Hepatocyte (in vitro differentiated cells): ENCODE measurements around the gene HCAR3. TPM values are rescaled to one million over a fixed set of nuclear protein-coding genes. Genes with fewer than 3 reads are reported as not detected.
A peak's percentile ranks its signal among the peaks of the same experiment; 100 is the strongest.
"Not testable (repeated sequence)": the region's sequence is repeated elsewhere in the genome, so short reads cannot be mapped to it uniquely, and the experiment has no call there.

ENCODE experiments used
- DNase-seq: peaks from one replicate; pipeline ENCODE4 v3.0.0-alpha.2; 2016; ENCODE audit warnings: low spot score
- H2AFZ ChIP-seq: fragments of 200-600 bp; sonication (generic); 2 replicates; pipeline ENCODE4 v1.6.0; 2016; ENCODE audit warnings: antibody characterized with exemption, mild to moderate bottlenecking
- H3K27ac ChIP-seq: fragments of 200-600 bp; sonication (generic); 2 replicates; pipeline ENCODE4 v1.5.1; 2016; ENCODE audit warnings: mild to moderate bottlenecking
- H3K27me3 ChIP-seq: fragments of 200-600 bp; sonication (generic); 2 replicates; pipeline ENCODE4 v1.6.1; 2016
- H3K36me3 ChIP-seq: fragments of 200-600 bp; sonication (generic); replicated peaks from 2 replicates; pipeline ENCODE4 v1.5.1; 2016; ENCODE audit warnings: low read depth; ENCODE audit not compliant: insufficient read depth
- H3K4me1 ChIP-seq: fragments of 200-600 bp; sonication (generic); 2 replicates; pipeline ENCODE4 v1.5.1; 2016; ENCODE audit warnings: mild to moderate bottlenecking, moderate library complexity; ENCODE audit not compliant: insufficient read depth
- H3K4me2 ChIP-seq: fragments of 200-600 bp; sonication (generic); 2 replicates; pipeline ENCODE4 v1.6.0; 2016
- H3K4me3 ChIP-seq: fragments of 200-600 bp; sonication (generic); 2 replicates; pipeline ENCODE4 v1.5.1; 2016; ENCODE audit warnings: mild to moderate bottlenecking
- H3K79me2 ChIP-seq: fragments of 200-600 bp; sonication (generic); 2 replicates; pipeline ENCODE4 v1.6.0; 2017; ENCODE audit warnings: mild to moderate bottlenecking
- H3K9me2 ChIP-seq: fragments of 200-600 bp; sonication (generic); replicated peaks from 2 replicates; pipeline ENCODE4 v1.6.0; 2017; ENCODE audit warnings: mild to moderate bottlenecking; ENCODE audit not compliant: insufficient read depth
- H3K9me3 ChIP-seq: fragments of 200-600 bp; sonication (generic); 2 replicates; pipeline ENCODE4 v1.5.1; 2016; ENCODE audit warnings: low read depth, mild to moderate bottlenecking
- H4K20me1 ChIP-seq: fragments of 200-600 bp; sonication (generic); 2 replicates; pipeline ENCODE4 v1.6.0; 2016; ENCODE audit warnings: mild to moderate bottlenecking; ENCODE audit not compliant: insufficient read depth, poor library complexity, severe bottlenecking
- CTCF ChIP-seq: fragments of 200-600 bp; sonication (generic); IDR thresholded peaks from 2 replicates; pipeline ENCODE4 v1.5.1; 2016; ENCODE audit warnings: antibody characterized with exemption, mild to moderate bottlenecking; ENCODE audit not compliant: poor library complexity
- EZH2 ChIP-seq: fragments of 200-600 bp; sonication (generic); IDR thresholded peaks from 2 replicates; pipeline ENCODE4 v1.6.1; 2016; ENCODE audit warnings: antibody characterized with exemption, mild to moderate bottlenecking, borderline replicate concordance
- EZH2phosphoT487 ChIP-seq: fragments of 200-600 bp; sonication (generic); IDR thresholded peaks from one replicate; pipeline ENCODE4 v1.6.1; 2018; ENCODE audit warnings: antibody characterized with exemption, mild to moderate bottlenecking, low read depth, moderate library complexity; ENCODE audit not compliant: unreplicated experiment, severe bottlenecking
- WGBS: methylation state at CpG from one replicate; pipeline ENCODE4 v1.1.6; 2016; ENCODE audit warnings: low lambda C conversion rate; ENCODE audit errors: missing lambda C conversion rate; 5-methylcytosine and 5-hydroxymethylcytosine counted together
- polyA plus RNA-seq: library from polyadenylated mRNA; unstranded; fragments of >200 nt; fragmentation: Nextera tagmentation; extraction: Ambion mirVana; gene quantifications from 2 replicates; pipeline ENCODE4 v1.2.1, GENCODE V29; 2016
- total RNA-seq: library from RNA; depleted of rRNA; stranded (reverse); fragments of >200 nt; gene quantifications from 2 replicates; pipeline ENCODE4 v1.2.3, GENCODE V29; 2014

The HCAR3 gene
- total and polyA plus RNA-seq, 2 experiments from 2014 or later, result 0.30 to 0.34 TPM

- H3K36me3 ChIP-seq, result no peaks in the 10 kb centered on the region
- peak; percentile 48 for DNase-seq
- no peaks in the 10 kb centered on the region for H3K9me3 ChIP-seq
- H3K27ac ChIP-seq, result peak overlapping the region; percentile 44
- H3K4me3 ChIP-seq, result no peak overlapping the region
- no peak overlapping the region for H3K4me2 ChIP-seq
- no peaks in the 10 kb centered on the region for H3K79me2 ChIP-seq
- 73% methylated on average over 11 of the region's 11 CpGs for WGBS
- H3K4me1 ChIP-seq, result peaks cover 8% of the 10 kb centered on the region
- no peaks in the 10 kb centered on the region for H3K27me3 ChIP-seq
- H3K9me2 ChIP-seq, result no peaks in the 10 kb centered on the region
- H4K20me1 ChIP-seq, result no peaks in the 10 kb centered on the region
- no peak overlapping the region for H2AFZ ChIP-seq
- TF ChIP-seq CTCF (no peak), EZH2 (no peak), EZH2phosphoT487 (no peak)
These were observed 4.5 kb upstream of the HCAR3 start for GRCh38 chr12:122721057-122721545.

DNA sequence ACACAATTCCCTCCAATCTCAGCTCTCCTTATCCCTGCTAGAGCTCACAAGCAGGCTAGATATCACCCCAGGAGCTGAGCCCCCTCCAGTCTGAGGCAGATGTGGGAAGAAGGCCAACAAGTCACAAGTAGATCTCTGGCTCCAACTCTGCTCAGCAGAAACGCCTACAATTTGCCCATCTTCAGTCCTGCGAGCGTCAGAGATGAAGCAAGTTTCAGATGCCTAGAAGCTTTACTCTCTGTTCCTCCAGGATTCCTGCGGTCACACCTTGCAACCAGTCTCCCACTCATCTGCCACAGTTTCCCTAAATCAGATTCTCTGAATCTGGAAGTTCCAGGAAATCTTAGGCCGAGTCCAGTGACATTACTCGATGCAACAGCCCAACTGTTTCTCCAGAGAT lies 1.4 kb downstream of the HCAR3 start:
- not testable (repeated sequence) for H2AFZ ChIP-seq, H4K20me1 ChIP-seq, H3K36me3 ChIP-seq, H3K4me1 ChIP-seq, H3K4me3 ChIP-seq, H3K4me2 ChIP-seq, H3K27ac ChIP-seq, DNase-seq, H3K79me2 ChIP-seq, H3K9me3 ChIP-seq, H3K9me2 ChIP-seq, H3K27me3 ChIP-seq
- 84% methylated on average over 6 of the region's 6 CpGs for WGBS

GRCh38 chr12:122713491-122714188 lies 3.0 kb downstream of the HCAR3 start:
- not testable (repeated sequence) for H3K4me3 ChIP-seq, H3K79me2 ChIP-seq, H2AFZ ChIP-seq, H3K9me2 ChIP-seq, H3K4me2 ChIP-seq, H3K9me3 ChIP-seq, H3K27me3 ChIP-seq, H3K4me1 ChIP-seq, DNase-seq, H4K20me1 ChIP-seq, H3K36me3 ChIP-seq
- peak overlapping the region; percentile 51 for H3K27ac ChIP-seq
- WGBS, result 56% methylated on average over 4 of the region's 10 CpGs

DNA sequence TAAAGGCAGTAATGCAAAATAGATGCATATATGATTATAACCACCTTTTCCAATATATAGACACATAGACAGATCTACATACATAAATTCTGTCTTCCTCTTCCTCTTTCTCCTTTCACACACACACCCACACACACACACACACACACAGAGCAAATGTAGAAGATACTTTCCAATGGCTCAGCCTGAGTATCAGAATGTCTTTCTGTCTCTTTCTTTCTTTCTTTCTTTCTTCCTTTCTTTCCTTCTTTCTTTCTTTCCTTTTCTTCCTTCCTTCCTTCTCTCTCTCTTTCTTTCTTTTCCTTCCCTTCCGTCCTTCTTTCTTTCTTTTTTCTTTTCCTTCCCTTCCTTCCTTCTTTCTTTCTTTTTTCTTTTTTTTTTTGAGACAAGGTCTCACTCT lies 5.3 kb downstream of the HCAR3 start:
- not testable (repeated sequence) for H3K4me2 ChIP-seq, DNase-seq, H4K20me1 ChIP-seq, H3K36me3 ChIP-seq, H3K9me3 ChIP-seq, H3K9me2 ChIP-seq, H3K27me3 ChIP-seq, H3K4me3 ChIP-seq, H3K79me2 ChIP-seq, H3K4me1 ChIP-seq, H2AFZ ChIP-seq
- 80% methylated on average over 1 of the region's 1 CpG for WGBS
- peak overlapping the region; percentile 6 for H3K27ac ChIP-seq

DNA sequence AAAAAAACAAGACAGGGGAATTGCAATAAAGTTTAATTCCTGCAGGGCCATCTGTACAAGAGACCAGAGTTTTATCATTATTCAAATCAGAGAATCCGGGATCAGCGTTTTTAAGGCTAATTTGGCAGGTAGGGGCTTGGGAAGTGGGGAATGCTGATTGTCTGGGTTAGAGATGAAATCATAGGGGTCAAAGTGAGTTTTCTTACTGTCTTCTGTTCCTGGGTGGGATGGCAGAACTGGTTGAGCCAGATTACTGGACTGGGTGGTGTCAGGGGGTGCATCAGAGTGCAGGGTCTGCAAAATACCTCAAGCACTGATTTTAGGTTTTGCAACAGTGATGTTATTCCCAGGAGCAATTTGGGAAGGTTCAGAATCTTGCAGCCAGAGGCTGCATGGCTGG lies 6.3 kb downstream of the HCAR3 start:
- H4K20me1 ChIP-seq, H3K9me2 ChIP-seq, H3K79me2 ChIP-seq, H3K9me3 ChIP-seq, H3K27me3 ChIP-seq, H3K4me1 ChIP-seq, DNase-seq, H3K4me2 ChIP-seq, H3K36me3 ChIP-seq, H3K4me3 ChIP-seq, H2AFZ ChIP-seq: not testable (repeated sequence)
- WGBS, result 33% methylated on average over 2 of the region's 2 CpGs
- H3K27ac ChIP-seq, result peak overlapping the region; percentile 6

GRCh38 chr12:122709287-122709686 lies 7.3 kb downstream of the HCAR3 start:
- no CpG with 5 or more reads among the region's 3 CpGs for WGBS
- not testable (repeated sequence) for H3K4me2 ChIP-seq

GRCh38 chr12:122703841-122704240 lies 12.8 kb downstream of the HCAR3 start:
- not testable (repeated sequence) for H3K79me2 ChIP-seq, H3K4me1 ChIP-seq, H3K4me3 ChIP-seq, H2AFZ ChIP-seq, DNase-seq, H3K27me3 ChIP-seq, H3K27ac ChIP-seq, H3K4me2 ChIP-seq, H3K9me2 ChIP-seq, H3K9me3 ChIP-seq, H4K20me1 ChIP-seq, H3K36me3 ChIP-seq
- 93% methylated on average over 3 of the region's 3 CpGs for WGBS

More at GRCh38 chr12:122709287-122709686, 7.3 kb downstream of the HCAR3 start:
- H3K79me2 ChIP-seq, H3K9me2 ChIP-seq, H3K9me3 ChIP-seq, H3K4me3 ChIP-seq, DNase-seq, H3K27me3 ChIP-seq, H4K20me1 ChIP-seq, H2AFZ ChIP-seq, H3K36me3 ChIP-seq, H3K4me1 ChIP-seq: not testable (repeated sequence)
- H3K27ac ChIP-seq, result peak overlapping the region; percentile 53
